GM23338 (cell line): ENCODE data around the gene NID1. TPM values are rescaled to one million over a fixed set of nuclear protein-coding genes. Genes with fewer than 3 reads are reported as not detected.

Experiments used
- ATAC-seq: fragments of 200-7000 bp; cut with Tn5 transposase; 3 replicates; pipeline ENCODE4 v1.9.1; 2020
- DNase-seq: peaks from one replicate; pipeline ENCODE4 v3.0.0-alpha.2; 2015; ENCODE audit warnings: low spot score
- H2AFZ ChIP-seq: fragments of 200-600 bp; sonication (generic); 2 replicates; pipeline ENCODE4 v1.8.0; 2016; ENCODE audit warnings: antibody characterized with exemption, mild to moderate bottlenecking, moderate library complexity
- H3F3A ChIP-seq: fragments of 200-600 bp; sonication (generic); replicated peaks from 2 replicates; pipeline ENCODE4 v1.8.0; 2017; ENCODE audit warnings: antibody characterized with exemption, mixed run types, low read depth
- H3K27ac ChIP-seq: fragments of 200-600 bp; sonication (generic); 2 replicates; pipeline ENCODE4 v1.6.1; 2016; ENCODE audit warnings: low read depth
- H3K27me3 ChIP-seq: fragments of 200-600 bp; sonication (generic); 2 replicates; pipeline ENCODE4 v1.8.0; 2016; ENCODE audit warnings: mild to moderate bottlenecking, mixed run types, moderate library complexity; ENCODE audit not compliant: insufficient read depth
- H3K36me3 ChIP-seq: fragments of 200-600 bp; sonication (generic); 2 replicates; pipeline ENCODE4 v1.8.0; 2016; ENCODE audit warnings: mild to moderate bottlenecking; ENCODE audit not compliant: insufficient read depth
- H3K4me1 ChIP-seq: fragments of 200-600 bp; sonication (generic); 2 replicates; pipeline ENCODE4 v1.8.0; 2016; ENCODE audit warnings: mild to moderate bottlenecking, moderate library complexity; ENCODE audit not compliant: insufficient read depth
- H3K4me2 ChIP-seq: fragments of 200-600 bp; sonication (generic); 2 replicates; pipeline ENCODE4 v1.7.1; 2017; ENCODE audit warnings: mixed run types
- H3K4me3 ChIP-seq: fragments of 200-600 bp; sonication (generic); 2 replicates; pipeline ENCODE4 v1.6.1; 2016; ENCODE audit warnings: mixed run types
- H3K79me2 ChIP-seq: fragments of 200-600 bp; sonication (generic); replicated peaks from 2 replicates; pipeline ENCODE4 v1.8.0; 2017; ENCODE audit warnings: mild to moderate bottlenecking; ENCODE audit not compliant: insufficient read depth
- H3K9me2 ChIP-seq: fragments of 200-600 bp; sonication (generic); 2 replicates; pipeline ENCODE4 v1.8.0; 2017; ENCODE audit not compliant: insufficient read depth
- H4K20me1 ChIP-seq: fragments of 200-600 bp; sonication (generic); replicated peaks from 2 replicates; pipeline ENCODE4 v1.8.0; 2017; ENCODE audit warnings: mild to moderate bottlenecking; ENCODE audit not compliant: insufficient read depth
- H3K27ac Mint-ChIP-seq: 2 replicates; pipeline ENCODE4 v1.8.0; 2020; ENCODE audit warnings: inconsistent platforms, mild to moderate bottlenecking, moderate library complexity, mixed read lengths
- H3K27me3 Mint-ChIP-seq: 3 replicates; pipeline ENCODE4 v1.8.0; 2022; ENCODE audit warnings: low read depth, mild to moderate bottlenecking, moderate library complexity, mixed read lengths, inconsistent platforms; ENCODE audit not compliant: insufficient read depth, poor library complexity
- H3K36me3 Mint-ChIP-seq: 3 replicates; pipeline ENCODE4 v1.8.0; 2021; ENCODE audit warnings: low read depth, mild to moderate bottlenecking, inconsistent platforms, moderate library complexity, mixed read lengths
- H3K4me1 Mint-ChIP-seq: 3 replicates; pipeline ENCODE4 v1.8.0; 2020; ENCODE audit warnings: mild to moderate bottlenecking, inconsistent platforms, mixed read lengths
- H3K4me3 Mint-ChIP-seq: 3 replicates; pipeline ENCODE4 v1.8.0; 2021; ENCODE audit warnings: moderate library complexity, mild to moderate bottlenecking, inconsistent platforms, mixed read lengths
- H3K9me3 Mint-ChIP-seq: 3 replicates; pipeline ENCODE4 v1.8.0; 2020; ENCODE audit warnings: moderate library complexity, mild to moderate bottlenecking, inconsistent platforms, mixed read lengths
- CREB1 ChIP-seq: fragments of 250-450 bp; sonication (Bioruptor Pico); IDR thresholded peaks from 2 replicates; pipeline ENCODE4 v1.5.0; 2020; ENCODE audit warnings: low read depth, mild to moderate bottlenecking, moderate library complexity
- CTCF ChIP-seq, 2 experiments: fragments of 200-600 bp in 1 of 2; sonication (generic) in 1 of 2; conservative IDR thresholded peaks; 2 replicates each; pipeline versions ENCODE4 v1.5.1 to v1.6.1; 2016 to 2017; ENCODE audit warnings: antibody characterized with exemption in 2 of 2, low read depth in 2 of 2, mild to moderate bottlenecking in 2 of 2, moderate library complexity in 1 of 2
- ETS1 ChIP-seq: IDR thresholded peaks from 2 replicates; pipeline ENCODE4 v1.6.1; 2016; ENCODE audit warnings: antibody characterized with exemption
- EZH2 ChIP-seq: fragments of 200-600 bp; sonication (generic); IDR thresholded peaks from one replicate; pipeline ENCODE4 v1.8.0; 2017; ENCODE audit warnings: antibody characterized with exemption, mild to moderate bottlenecking, low read depth; ENCODE audit not compliant: unreplicated experiment
- JUNB ChIP-seq: IDR thresholded peaks from one replicate; pipeline ENCODE4 v1.6.1; 2016; ENCODE audit warnings: antibody characterized with exemption; ENCODE audit not compliant: unreplicated experiment
- NANOG ChIP-seq: IDR thresholded peaks from 2 replicates; pipeline ENCODE4 v1.6.1; 2016; ENCODE audit warnings: antibody characterized with exemption, borderline replicate concordance
- POLR2AphosphoS5 ChIP-seq: IDR thresholded peaks from 2 replicates; pipeline ENCODE4 v1.6.1; 2016; ENCODE audit warnings: antibody characterized with exemption, low read depth
- ZNF114 ChIP-seq: fragments of 250-450 bp; sonication (Bioruptor Pico); IDR thresholded peaks from 2 replicates; pipeline ENCODE4 v1.5.0; 2020; ENCODE audit warnings: mild to moderate bottlenecking, moderate library complexity
- ZNF331 ChIP-seq: fragments of 250-450 bp; sonication (Bioruptor Pico); IDR thresholded peaks from 2 replicates; pipeline ENCODE4 v1.5.0; 2020; ENCODE audit warnings: low read depth, mild to moderate bottlenecking, moderate library complexity
- polyA plus RNA-seq: library from polyadenylated mRNA; unstranded; fragments of >200 nt; fragmentation: Nextera tagmentation; extraction: Ambion mirVana; gene quantifications from 2 replicates; pipeline ENCODE4 v1.2.1, GENCODE V29; 2016
- total RNA-seq: library from RNA; depleted of rRNA; stranded (reverse); fragments of >200 nt; shearing (Covaris generic); gene quantifications from 2 replicates; pipeline ENCODE4 v1.2.3, GENCODE V29; 2014
- TF ChIP-seq, protein P1 (sequence below): fragments of 250-450 bp; sonication (Bioruptor Pico); IDR thresholded peaks from 2 replicates; pipeline ENCODE4 v1.5.0; 2020; ENCODE audit warnings: mild to moderate bottlenecking, moderate library complexity
- TF ChIP-seq, protein P2 (sequence below): IDR thresholded peaks from one replicate; pipeline ENCODE4 v1.6.1; 2018; ENCODE audit warnings: antibody characterized with exemption; ENCODE audit not compliant: unreplicated experiment

NID1 gene
- total and polyA plus RNA-seq, 2 experiments from 2014 or later = 7.1 to 32.5 TPM

GRCh38 chr1:236079703-236080102 is 14.8 kb upstream of the NID1 start:
- ATAC-seq (no peak), DNase-seq (no peak)
- no peaks in the 10 kb centered on the region for H3K9me2 ChIP-seq
- H3K79me2 ChIP-seq = no peaks in the 10 kb centered on the region
- no peaks in the 10 kb centered on the region for H3K36me3 ChIP-seq
- no peak for TF ChIP-seq ZNF331
- TF ChIP-seq, protein P1, sequence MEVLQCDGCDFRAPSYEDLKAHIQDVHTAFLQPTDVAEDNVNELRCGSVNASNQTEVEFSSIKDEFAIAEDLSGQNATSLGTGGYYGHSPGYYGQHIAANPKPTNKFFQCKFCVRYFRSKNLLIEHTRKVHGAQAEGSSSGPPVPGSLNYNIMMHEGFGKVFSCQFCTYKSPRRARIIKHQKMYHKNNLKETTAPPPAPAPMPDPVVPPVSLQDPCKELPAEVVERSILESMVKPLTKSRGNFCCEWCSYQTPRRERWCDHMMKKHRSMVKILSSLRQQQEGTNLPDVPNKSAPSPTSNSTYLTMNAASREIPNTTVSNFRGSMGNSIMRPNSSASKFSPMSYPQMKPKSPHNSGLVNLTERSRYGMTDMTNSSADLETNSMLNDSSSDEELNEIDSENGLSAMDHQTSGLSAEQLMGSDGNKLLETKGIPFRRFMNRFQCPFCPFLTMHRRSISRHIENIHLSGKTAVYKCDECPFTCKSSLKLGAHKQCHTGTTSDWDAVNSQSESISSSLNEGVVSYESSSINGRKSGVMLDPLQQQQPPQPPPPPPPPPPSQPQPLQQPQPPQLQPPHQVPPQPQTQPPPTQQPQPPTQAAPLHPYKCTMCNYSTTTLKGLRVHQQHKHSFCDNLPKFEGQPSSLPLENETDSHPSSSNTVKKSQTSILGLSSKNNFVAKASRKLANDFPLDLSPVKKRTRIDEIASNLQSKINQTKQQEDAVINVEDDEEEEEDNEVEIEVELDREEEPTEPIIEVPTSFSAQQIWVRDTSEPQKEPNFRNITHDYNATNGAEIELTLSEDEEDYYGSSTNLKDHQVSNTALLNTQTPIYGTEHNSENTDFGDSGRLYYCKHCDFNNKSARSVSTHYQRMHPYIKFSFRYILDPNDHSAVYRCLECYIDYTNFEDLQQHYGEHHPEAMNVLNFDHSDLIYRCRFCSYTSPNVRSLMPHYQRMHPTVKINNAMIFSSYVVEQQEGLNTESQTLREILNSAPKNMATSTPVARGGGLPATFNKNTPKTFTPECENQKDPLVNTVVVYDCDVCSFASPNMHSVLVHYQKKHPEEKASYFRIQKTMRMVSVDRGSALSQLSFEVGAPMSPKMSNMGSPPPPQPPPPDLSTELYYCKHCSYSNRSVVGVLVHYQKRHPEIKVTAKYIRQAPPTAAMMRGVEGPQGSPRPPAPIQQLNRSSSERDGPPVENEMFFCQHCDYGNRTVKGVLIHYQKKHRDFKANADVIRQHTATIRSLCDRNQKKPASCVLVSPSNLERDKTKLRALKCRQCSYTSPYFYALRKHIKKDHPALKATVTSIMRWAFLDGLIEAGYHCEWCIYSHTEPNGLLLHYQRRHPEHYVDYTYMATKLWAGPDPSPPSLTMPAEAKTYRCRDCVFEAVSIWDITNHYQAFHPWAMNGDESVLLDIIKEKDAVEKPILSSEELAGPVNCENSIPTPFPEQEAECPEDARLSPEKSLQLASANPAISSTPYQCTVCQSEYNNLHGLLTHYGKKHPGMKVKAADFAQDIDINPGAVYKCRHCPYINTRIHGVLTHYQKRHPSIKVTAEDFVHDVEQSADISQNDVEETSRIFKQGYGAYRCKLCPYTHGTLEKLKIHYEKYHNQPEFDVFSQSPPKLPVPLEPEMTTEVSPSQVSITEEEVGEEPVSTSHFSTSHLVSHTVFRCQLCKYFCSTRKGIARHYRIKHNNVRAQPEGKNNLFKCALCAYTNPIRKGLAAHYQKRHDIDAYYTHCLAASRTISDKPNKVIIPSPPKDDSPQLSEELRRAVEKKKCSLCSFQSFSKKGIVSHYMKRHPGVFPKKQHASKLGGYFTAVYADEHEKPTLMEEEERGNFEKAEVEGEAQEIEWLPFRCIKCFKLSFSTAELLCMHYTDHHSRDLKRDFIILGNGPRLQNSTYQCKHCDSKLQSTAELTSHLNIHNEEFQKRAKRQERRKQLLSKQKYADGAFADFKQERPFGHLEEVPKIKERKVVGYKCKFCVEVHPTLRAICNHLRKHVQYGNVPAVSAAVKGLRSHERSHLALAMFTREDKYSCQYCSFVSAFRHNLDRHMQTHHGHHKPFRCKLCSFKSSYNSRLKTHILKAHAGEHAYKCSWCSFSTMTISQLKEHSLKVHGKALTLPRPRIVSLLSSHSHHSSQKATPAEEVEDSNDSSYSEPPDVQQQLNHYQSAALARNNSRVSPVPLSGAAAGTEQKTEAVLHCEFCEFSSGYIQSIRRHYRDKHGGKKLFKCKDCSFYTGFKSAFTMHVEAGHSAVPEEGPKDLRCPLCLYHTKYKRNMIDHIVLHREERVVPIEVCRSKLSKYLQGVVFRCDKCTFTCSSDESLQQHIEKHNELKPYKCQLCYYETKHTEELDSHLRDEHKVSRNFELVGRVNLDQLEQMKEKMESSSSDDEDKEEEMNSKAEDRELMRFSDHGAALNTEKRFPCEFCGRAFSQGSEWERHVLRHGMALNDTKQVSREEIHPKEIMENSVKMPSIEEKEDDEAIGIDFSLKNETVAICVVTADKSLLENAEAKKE (CRISPR knock-in tag) = no peak
- no peak for TF ChIP-seq POLR2AphosphoS5
- no peak for TF ChIP-seq NANOG
- no peak for TF ChIP-seq EZH2
- no peak for TF ChIP-seq CREB1
- TF ChIP-seq ZNF114 = no peak
- TF ChIP-seq CTCF (conservative IDR thresholded peaks at IDR 0.05; ENCODE audit: low read depth in 2 of 2) = no peak
- no peak for TF ChIP-seq JUNB
- TF ChIP-seq, protein P2, sequence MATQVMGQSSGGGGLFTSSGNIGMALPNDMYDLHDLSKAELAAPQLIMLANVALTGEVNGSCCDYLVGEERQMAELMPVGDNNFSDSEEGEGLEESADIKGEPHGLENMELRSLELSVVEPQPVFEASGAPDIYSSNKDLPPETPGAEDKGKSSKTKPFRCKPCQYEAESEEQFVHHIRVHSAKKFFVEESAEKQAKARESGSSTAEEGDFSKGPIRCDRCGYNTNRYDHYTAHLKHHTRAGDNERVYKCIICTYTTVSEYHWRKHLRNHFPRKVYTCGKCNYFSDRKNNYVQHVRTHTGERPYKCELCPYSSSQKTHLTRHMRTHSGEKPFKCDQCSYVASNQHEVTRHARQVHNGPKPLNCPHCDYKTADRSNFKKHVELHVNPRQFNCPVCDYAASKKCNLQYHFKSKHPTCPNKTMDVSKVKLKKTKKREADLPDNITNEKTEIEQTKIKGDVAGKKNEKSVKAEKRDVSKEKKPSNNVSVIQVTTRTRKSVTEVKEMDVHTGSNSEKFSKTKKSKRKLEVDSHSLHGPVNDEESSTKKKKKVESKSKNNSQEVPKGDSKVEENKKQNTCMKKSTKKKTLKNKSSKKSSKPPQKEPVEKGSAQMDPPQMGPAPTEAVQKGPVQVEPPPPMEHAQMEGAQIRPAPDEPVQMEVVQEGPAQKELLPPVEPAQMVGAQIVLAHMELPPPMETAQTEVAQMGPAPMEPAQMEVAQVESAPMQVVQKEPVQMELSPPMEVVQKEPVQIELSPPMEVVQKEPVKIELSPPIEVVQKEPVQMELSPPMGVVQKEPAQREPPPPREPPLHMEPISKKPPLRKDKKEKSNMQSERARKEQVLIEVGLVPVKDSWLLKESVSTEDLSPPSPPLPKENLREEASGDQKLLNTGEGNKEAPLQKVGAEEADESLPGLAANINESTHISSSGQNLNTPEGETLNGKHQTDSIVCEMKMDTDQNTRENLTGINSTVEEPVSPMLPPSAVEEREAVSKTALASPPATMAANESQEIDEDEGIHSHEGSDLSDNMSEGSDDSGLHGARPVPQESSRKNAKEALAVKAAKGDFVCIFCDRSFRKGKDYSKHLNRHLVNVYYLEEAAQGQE = no peak
- TF ChIP-seq ETS1 = no peak
- Mint-ChIP-seq H3K27me3 (peaks cover 9% of the 10 kb centered on the region), H3K4me3 (no peak overlapping the region), H3K36me3 (no peaks in the 10 kb centered on the region), H3K9me3 (no peaks in the 10 kb centered on the region), H3K27ac (no peak overlapping the region), H3K4me1 (no peaks in the 10 kb centered on the region)
- no peaks in the 10 kb centered on the region for H3F3A ChIP-seq
- H3K27me3 ChIP-seq = no peaks in the 10 kb centered on the region
- no peak overlapping the region for H3K4me2 ChIP-seq
- no peak overlapping the region for H3K27ac ChIP-seq
- H2AFZ ChIP-seq = no peak overlapping the region
- H4K20me1 ChIP-seq = no peaks in the 10 kb centered on the region
- H3K4me1 ChIP-seq = no peaks in the 10 kb centered on the region
- no peak overlapping the region for H3K4me3 ChIP-seq
